ENCODE results near the gene RAB1B.

DNA sequence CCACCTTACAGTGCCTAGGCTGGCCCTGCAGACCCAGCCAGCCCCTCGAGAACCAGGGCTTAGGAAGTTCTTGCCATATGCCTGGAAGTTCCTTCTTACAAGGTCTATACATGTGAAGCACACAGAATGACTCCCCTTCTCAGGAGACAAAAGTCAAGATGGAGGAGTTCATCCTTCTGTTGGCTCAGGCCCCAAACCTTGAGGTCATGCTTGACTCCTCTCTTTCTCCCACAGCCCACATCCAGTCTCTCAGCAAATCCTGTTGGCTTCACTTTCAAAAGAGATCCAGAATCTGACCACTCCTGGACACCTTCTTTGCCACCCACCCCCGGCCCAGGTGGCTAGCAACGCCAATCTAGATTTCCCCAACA is 50.1 kb downstream of the RAB1B start:
- TF ChIP-seq LEF1 (IDR thresholded peaks at IDR 0.05; ENCODE audit: borderline replicate concordance) (no peak), FOXM1 (IDR thresholded peaks at IDR 0.05; ENCODE audit: borderline replicate concordance) (no peak)
